ENCODE data around the gene PSME3.
A peak's percentile ranks its signal among the peaks of the same experiment; 100 is the strongest.
"Not testable (repeated sequence)": the region's sequence is repeated elsewhere in the genome, so short reads cannot be mapped to it uniquely, and the experiment has no call there.

PSME3 gene

GRCh38 chr17:42878924-42879595 lies 45.9 kb downstream of the PSME3 start:
- DNase-seq: no peak

- peak; percentile 65 for DNase-seq
These were observed 46.4 kb downstream of the PSME3 start for GRCh38 chr17:42879596-42879985.

- DNase-seq: no peak
These were observed 47.6 kb downstream of the PSME3 start for GRCh38 chr17:42880776-42881310.

GRCh38 chr17:42881706-42882105 lies 48.5 kb downstream of the PSME3 start:
- not testable (repeated sequence) for DNase-seq

- DNase-seq: no peak
These were observed 49.0 kb downstream of the PSME3 start for GRCh38 chr17:42882166-42882565.

GRCh38 chr17:42883802-42884558 lies 50.8 kb downstream of the PSME3 start:
- DNase-seq: no peak

GRCh38 chr17:42885806-42886205 lies 52.6 kb downstream of the PSME3 start:
- not testable (repeated sequence) for DNase-seq

- DNase-seq: no peak
These were observed 53.3 kb downstream of the PSME3 start for GRCh38 chr17:42886283-42887176.

- DNase-seq: no peak
These were observed 56.6 kb downstream of the PSME3 start for GRCh38 chr17:42889809-42890208.

- DNase-seq: no peak
These were observed 58.4 kb downstream of the PSME3 start for GRCh38 chr17:42891539-42892152.

GRCh38 chr17:42893359-42893758 lies 60.2 kb downstream of the PSME3 start:
- no peak for DNase-seq

Data from EL (cell line).